Stimulated activated CD8-positive, alpha-beta memory T cell treated with anti-CD3 and anti-CD28 coated beads, Interleukin-4, amount 100 ng/mL, for 4 hours (primary cell): Measurements from ENCODE around the gene CHRNB2.
"Not testable (repeated sequence)": the region's sequence is repeated elsewhere in the genome, so short reads cannot be mapped to it uniquely, and the experiment has no call there.

ENCODE experiments used
- DNase-seq, 2 donors: peaks; one replicate each; pipeline ENCODE4 v3.0.0-alpha.2; 2020; ENCODE audit warnings: low read depth in 2 of 2, low spot score in 1 of 2

The CHRNB2 gene, protein sequence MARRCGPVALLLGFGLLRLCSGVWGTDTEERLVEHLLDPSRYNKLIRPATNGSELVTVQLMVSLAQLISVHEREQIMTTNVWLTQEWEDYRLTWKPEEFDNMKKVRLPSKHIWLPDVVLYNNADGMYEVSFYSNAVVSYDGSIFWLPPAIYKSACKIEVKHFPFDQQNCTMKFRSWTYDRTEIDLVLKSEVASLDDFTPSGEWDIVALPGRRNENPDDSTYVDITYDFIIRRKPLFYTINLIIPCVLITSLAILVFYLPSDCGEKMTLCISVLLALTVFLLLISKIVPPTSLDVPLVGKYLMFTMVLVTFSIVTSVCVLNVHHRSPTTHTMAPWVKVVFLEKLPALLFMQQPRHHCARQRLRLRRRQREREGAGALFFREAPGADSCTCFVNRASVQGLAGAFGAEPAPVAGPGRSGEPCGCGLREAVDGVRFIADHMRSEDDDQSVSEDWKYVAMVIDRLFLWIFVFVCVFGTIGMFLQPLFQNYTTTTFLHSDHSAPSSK

DNA sequence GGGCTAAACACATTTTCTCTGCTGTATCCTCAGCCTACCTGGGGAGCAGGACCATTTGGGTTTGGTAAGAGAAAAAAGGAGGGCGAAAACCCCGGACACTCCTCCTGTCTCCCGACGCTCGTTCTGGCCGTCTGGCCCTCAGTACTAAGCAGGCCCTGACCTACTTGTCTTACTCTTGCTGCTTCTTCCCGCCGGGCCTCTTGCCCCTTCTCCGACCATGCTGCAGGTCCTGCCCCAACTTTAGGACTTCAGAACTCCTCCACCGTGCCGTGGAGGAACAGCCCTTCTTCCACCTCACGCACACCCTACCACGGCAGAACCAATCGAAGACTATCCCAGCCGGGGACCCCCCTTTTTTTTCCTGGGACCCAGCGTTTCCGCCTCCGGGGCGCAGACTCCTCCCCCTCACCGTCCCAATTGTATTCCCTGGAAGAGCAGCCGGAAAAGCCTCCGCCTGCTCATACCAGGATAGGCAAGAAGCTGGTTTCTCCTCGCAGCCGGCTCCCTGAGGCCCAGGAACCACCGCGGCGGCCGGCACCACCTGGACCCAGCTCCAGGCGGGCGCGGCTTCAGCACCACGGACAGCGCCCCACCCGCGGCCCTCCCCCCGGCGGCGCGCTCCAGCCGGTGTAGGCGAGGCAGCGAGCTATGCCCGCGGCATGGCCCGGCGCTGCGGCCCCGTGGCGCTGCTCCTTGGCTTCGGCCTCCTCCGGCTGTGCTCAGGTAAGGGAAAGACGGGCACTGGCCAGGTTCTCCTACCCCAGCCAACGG, at the start of gene CHRNB2:
Gene CHRNB2, plus strand, starts transcription at position 393 of the 771 bp plus-strand sequence. Its CDS starts 267 bp downstream, at position 660.
- DNase-seq = peak in 1 of 2 donors; percentile 28

DNA sequence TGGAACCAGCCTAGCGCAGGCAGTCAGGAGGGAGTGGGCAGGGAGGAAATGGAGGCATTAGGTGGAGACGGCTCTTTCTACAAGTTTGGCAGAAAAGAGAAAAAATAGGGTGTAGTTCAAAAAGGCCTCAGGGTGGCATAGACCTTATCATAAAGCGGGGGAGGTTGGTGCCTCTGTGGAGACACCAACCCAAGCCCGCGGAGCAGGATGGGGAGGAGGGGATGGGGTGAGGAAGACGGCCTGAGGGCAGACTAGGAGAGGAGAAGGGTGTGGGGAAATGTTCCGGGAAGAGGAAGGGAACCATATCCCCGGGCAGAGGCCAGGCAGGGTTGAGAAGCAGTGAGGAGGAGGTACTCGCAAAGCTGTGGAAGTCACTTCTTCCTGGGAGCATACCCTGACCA, 48.0 kb upstream of the CHRNB2 start:
- DNase-seq = no peak

DNA sequence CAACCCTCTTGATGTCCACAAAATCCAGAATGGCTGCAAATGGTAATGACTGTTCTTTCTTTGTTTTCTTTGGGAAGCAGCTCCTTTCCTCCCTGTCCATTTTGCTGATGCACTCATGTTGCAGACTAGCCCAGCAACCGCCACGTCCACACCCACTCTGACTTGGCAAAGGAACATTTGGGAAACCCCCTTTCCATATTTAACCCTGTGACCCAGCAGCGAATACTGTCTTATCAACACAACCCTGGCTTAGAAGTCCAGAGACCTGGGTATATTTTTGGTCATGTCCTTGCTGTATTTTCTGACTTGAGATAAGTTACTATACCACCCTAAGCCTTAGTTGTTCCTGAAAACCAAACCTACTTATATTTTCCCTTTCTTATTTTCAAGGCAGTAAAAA, 47.2 kb upstream of the CHRNB2 start:
- no peak for DNase-seq

DNA sequence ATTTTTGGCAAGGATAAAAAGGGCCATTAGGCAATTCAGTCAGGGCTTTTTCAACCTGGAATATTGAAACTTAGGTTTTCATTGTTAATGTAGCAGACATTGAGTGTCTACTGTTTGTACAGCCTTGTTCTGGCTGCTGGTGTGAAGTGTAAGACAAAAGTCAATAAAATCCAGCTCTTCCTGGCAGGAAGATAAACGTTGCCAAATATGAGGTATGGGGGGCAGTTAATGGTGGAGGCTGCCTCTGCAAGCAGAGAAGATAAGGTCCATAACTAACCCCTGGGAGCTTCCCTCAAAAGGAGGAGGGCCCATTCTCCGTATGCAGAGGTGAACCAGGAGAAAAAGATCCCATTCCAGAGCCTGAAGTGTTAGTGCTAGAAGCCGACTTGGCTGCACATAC, 45.9 kb upstream of the CHRNB2 start:
- DNase-seq = no peak

DNA sequence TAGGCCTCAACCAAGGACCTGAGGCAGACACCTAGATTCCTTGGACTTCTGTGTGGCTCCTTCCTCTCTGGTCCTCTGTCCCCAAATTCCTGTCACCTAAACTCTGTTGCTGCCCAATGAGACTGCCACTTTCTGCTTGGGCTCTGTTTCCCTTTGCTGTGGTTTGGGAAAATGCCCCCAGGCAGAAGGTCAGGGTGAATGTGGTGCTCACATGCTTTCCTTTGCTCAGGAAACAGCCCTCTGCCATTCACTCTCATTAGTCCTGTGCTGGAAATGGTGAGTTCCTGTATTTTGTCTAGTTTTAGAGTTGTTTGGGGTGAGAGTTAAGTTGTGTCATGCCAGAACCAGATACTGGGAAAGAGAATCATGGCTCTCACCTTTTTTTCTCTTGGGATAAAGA, 42.7 kb upstream of the CHRNB2 start:
- no peak for DNase-seq

- no peak for DNase-seq
These were observed 40.4 kb upstream of the CHRNB2 start for GRCh38 chr1:154527192-154527591.

- DNase-seq = no peak
These were observed 38.3 kb upstream of the CHRNB2 start for GRCh38 chr1:154529308-154529707.

GRCh38 chr1:154531950-154532349, 35.6 kb upstream of the CHRNB2 start:
- not testable (repeated sequence) for DNase-seq

DNA sequence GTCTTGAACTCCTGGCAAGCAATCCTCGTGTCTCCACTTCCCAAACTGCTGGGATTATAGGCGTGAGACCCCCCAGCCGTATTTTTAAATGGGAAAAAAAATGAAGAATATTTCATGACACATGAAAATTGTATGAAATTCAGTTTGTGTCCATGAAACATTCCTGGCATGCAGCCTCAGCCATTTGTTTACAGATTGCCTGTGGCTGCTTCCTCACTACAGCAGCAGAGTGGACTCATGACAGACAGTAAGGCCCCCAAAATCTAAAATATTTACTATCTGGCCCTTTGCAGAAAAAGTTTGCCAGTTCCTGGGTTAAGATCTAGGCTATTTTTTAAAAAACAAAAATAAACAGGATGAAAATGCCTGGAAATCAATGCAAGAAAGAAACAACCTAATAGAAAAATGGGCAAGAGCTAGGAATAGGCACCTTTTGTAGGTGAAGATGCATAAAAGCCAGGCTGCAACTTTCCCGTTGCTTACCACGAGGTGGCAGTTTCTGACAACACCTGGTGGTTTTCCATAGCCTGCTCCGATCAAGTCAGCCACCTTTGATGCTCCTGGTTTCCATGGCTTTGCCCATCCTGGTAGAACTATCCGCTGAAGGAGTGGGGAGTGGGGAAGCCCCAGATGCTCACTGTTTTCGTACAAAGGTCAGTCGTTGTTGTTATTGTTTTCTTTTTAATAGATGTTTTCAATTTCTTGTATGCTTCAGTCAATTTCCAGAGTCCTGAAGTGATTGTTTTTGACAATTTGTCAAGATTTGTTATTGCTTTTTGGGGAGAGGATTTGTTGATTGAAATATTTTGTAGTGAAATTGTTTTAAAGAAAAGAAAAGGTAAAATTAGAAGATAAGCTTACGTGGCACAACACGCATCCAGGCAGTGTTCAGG, 33.4 kb upstream of the CHRNB2 start:
- DNase-seq = no peak

- DNase-seq = no peak
These were observed 31.0 kb upstream of the CHRNB2 start for GRCh38 chr1:154536570-154536969.

- no peak for DNase-seq
These were observed 27.8 kb upstream of the CHRNB2 start for GRCh38 chr1:154539486-154540483.

- no peak for DNase-seq
These were observed 26.3 kb upstream of the CHRNB2 start for GRCh38 chr1:154541231-154541630.

DNA sequence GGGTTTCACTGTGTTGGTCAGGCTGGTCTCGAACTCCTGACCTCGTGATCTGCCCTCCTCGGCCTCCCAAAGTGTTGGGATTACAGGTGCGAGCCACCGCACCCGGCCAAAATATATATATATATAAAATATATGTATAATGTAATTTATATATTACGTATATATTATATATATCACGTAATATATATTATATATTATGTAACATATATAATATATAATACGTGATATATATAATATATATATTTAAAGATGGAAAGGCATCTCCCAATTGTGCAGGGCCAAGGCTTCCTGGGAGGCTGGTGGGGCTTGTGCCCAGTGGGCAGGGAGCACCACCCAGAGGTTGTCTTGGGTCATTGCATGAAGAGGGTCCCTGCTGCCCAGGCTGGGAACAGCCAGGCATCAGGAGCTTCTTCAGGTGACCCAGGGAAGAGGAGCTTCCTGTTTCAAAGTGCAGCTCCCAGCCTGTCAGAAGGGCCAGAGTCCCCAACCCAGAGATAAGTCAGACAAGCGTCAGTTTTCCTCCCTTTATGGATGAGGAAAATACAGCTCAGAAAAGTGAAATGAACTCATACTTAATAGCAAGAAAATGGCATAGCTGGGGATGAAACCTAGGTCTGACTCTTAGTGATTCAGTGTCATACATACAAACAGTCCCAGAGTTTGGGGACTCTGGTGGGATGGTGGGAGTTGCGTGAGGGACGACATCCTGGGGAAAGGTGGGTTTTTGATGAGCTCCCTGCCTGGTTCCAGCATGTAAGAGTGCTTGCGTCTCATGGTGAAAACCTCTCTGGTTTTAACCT, 21.1 kb upstream of the CHRNB2 start:
- no peak for DNase-seq

DNA sequence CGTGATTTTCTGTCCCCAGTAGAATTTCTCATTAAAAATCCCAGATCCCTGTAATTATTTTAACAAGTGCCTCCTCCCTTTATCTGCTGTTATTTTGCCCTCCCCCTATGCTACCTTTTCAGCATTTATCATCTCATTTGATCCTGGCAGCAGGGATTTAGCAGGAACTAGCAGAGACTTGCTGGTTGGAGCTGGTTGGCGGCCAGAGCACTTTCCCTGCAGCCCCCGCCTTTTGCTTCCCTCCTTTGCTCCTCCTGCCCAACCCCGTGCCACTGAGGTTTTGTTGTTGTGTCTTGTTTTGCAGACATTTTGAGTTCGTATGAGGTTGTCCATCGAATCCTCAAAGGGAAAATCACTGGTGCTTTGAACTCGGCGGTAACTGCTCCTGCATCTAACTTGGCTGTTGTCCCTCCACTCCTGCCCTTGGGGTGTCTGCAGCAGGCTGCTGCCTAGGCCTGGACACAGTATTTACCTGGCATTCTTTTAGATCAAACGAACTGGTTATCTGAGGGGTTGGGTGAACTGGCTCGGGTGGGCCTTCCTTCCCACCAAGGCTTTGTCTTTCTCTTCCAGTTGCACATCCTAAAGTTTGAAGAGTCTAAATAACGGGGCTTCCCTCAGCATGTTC, 20.4 kb upstream of the CHRNB2 start:
- DNase-seq = no peak

DNA sequence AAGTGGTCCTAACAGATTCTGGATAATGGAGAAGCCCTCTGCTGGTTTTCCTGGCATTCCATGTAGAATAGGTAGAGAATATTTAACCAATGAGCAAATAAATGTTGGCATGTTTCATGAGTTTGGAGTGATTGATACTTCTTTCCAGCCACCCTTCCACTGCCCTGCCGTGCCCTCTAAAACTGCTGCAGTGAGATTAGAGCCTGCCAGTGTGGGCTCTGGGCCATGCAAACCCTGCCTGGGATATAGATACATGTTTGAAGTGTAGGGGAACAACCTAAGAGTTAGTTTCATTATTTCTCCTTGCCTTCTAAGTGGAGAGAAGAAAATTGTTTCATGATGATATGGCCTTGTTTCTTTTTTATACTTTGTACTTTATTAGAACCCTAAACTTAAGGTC, 19.6 kb upstream of the CHRNB2 start:
- no peak for DNase-seq

DNA sequence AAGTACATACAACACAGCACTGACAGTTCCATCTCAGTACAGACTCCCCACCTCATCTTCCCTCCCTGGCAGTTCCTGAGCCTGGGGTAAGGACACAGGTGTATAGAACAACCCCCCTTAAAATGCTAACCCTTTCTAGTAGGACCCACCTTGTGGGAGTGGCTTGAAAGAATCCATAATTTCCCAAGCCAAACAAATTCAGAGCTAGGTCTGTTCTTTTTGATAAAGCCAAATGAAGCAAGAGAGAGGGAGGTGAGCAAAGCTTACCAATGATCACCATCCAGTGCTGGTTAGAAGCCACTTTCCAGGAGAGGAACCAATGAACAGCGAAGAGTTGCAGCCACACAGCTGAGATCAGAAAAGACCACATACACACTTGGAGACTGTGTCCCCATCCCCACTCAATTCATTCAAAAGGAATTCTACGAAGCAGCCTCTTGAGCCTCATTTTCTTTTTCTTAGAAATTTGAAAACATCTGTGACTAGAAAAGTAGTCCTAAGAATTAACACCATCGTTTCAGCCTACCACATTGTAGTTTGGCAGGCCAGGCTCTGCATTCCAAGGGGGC, 18.3 kb upstream of the CHRNB2 start:
- DNase-seq = no peak

GRCh38 chr1:154550070-154550469, 17.5 kb upstream of the CHRNB2 start:
- no peak for DNase-seq

DNA sequence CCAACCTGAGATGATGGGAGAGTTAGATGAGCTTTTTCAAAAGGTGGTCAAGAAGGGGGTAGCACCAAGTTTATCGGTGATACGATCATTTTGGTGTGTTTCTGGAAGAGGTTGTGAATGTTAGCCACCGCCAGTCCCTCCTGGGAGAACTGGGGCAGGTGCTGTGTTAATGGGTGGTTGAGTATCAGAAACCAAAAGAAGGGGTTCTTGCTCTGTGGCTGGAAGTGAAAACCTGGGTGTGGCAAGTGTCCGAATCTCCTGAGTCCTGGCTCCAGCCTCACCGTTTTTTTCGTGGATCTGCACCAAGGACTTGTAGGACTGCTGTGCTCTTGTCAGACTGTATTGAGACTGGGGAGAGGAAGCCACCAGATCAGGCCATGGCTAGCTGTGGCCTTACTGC, 16.9 kb upstream of the CHRNB2 start:
- DNase-seq = no peak
